GM12878 (cell line): ENCODE measurements around the gene AFF2. TPM values are rescaled to one million over a fixed set of nuclear protein-coding genes. Genes with fewer than 3 reads are reported as not detected.

Source experiments
- CBFB ChIP-seq: IDR thresholded peaks from 2 replicates; pipeline ENCODE4 v1.6.1; 2016; ENCODE audit warnings: antibody characterized with exemption, low read depth
- EED ChIP-seq: sonication (generic); IDR thresholded peaks from 2 replicates; pipeline ENCODE4 v1.6.1; 2016; ENCODE audit warnings: antibody characterized with exemption, low read depth
- GABPA ChIP-seq: IDR thresholded peaks from 2 replicates; pipeline ENCODE4 v1.6.1; 2014; ENCODE audit warnings: antibody characterized with exemption, low read depth, mild to moderate bottlenecking, inconsistent platforms
- GATAD2B ChIP-seq: fragments of 450-650 bp; conservative IDR thresholded peaks from 2 replicates; pipeline ENCODE4 v1.6.1; 2017; ENCODE audit warnings: low read depth, mild to moderate bottlenecking, moderate library complexity
- IKZF1 ChIP-seq: fragments of 450-650 bp; conservative IDR thresholded peaks from 2 replicates; pipeline ENCODE4 v1.6.1; 2017; ENCODE audit warnings: antibody characterized with exemption, mild to moderate bottlenecking
- IRF4 ChIP-seq: IDR thresholded peaks from 2 replicates; pipeline ENCODE4 v1.6.1; 2011; ENCODE audit warnings: low read depth, low read length
- NBN ChIP-seq: fragments of 450-650 bp; IDR thresholded peaks from 2 replicates; pipeline ENCODE4 v1.6.1; 2016
- PAX8 ChIP-seq: fragments of 450-650 bp; IDR thresholded peaks from 2 replicates; pipeline ENCODE4 v1.6.1; 2017; ENCODE audit warnings: mild to moderate bottlenecking, moderate library complexity
- RAD21 ChIP-seq: IDR thresholded peaks from 2 replicates; pipeline ENCODE4 v1.6.1; 2011; ENCODE audit warnings: mild to moderate bottlenecking, low read depth, low read length, moderate library complexity; ENCODE audit not compliant: insufficient read depth
- RFX5 ChIP-seq: IDR thresholded peaks from 2 replicates; pipeline ENCODE4 v1.6.1; 2011; ENCODE audit warnings: low read depth, low read length, improper control_type of control experiment
- SP1 ChIP-seq: IDR thresholded peaks from one replicate; pipeline ENCODE4 v1.6.1; 2011; ENCODE audit warnings: low read depth, low read length
- STAT1 ChIP-seq: fragments of 450-650 bp; conservative IDR thresholded peaks from 2 replicates; pipeline ENCODE4 v1.6.1; 2014; ENCODE audit warnings: antibody characterized with exemption, mild to moderate bottlenecking
- STAT3 ChIP-seq: IDR thresholded peaks from 2 replicates; pipeline ENCODE4 v1.6.1; 2011; ENCODE audit warnings: low read depth, low read length, improper control_type of control experiment
- SUZ12 ChIP-seq: fragments of 200-600 bp; sonication (generic); IDR thresholded peaks from one replicate; pipeline ENCODE4 v1.6.1; 2018; ENCODE audit warnings: antibody characterized with exemption, mild to moderate bottlenecking; ENCODE audit not compliant: unreplicated experiment
- ZBTB33 ChIP-seq: fragments of 450-650 bp; IDR thresholded peaks from 2 replicates; pipeline ENCODE4 v1.6.1; 2017; ENCODE audit warnings: mild to moderate bottlenecking
- polyA plus RNA-seq, 11 experiments: library from polyadenylated mRNA; depleted of rRNA in 4 of 11; unstranded in 6 of 11; stranded (reverse) in 5 of 11; fragments of >200 nt; fragmentation: Nextera tagmentation in 4 of 11; fragmentation: Illumina TruSeq in 1 of 11; extraction: Ambion mirVana in 4 of 11; extraction: Trizol in 1 of 11; gene quantifications; 1 replicate in 1 of 11; 2 replicates in 10 of 11; pipeline versions ENCODE4 v1.2.1 to v1.2.3, GENCODE V29; 2011 to 2016; ENCODE audit warnings: inconsistent platforms in 2 of 11, missing spikeins in 2 of 11, low read depth in 1 of 11
- total RNA-seq, 4 experiments: library from RNA; depleted of rRNA in 3 of 4; stranded (reverse); fragments of >200 nt in 3 of 4; fragmentation: Illumina TruSeq in 1 of 4; extraction: Trizol in 1 of 4; gene quantifications; 2 replicates each; pipeline versions ENCODE4 v1.2.1 to v1.2.3, GENCODE V29; 2013 to 2021
- TF ChIP-seq, protein P1 (sequence below): IDR thresholded peaks from 2 replicates; pipeline ENCODE4 v1.6.1; 2011; ENCODE audit warnings: borderline replicate concordance, low read depth, mild to moderate bottlenecking, moderate library complexity, mixed read lengths, low read length; ENCODE audit not compliant: insufficient read depth; ENCODE audit errors: extremely low read length
- TF ChIP-seq, protein P2 (sequence below): fragments of 450-650 bp; IDR thresholded peaks from 2 replicates; pipeline ENCODE4 v1.6.1; 2017; ENCODE audit warnings: mild to moderate bottlenecking, low read depth, inconsistent platforms; ENCODE audit not compliant: poor library complexity, severe bottlenecking
- TF ChIP-seq, protein P3 (sequence below): fragments of 450-650 bp; IDR thresholded peaks from 2 replicates; pipeline ENCODE4 v1.6.1; 2018; ENCODE audit warnings: mild to moderate bottlenecking, low read depth, moderate library complexity; ENCODE audit not compliant: partially characterized antibody
- TF ChIP-seq, protein P4 (sequence below): IDR thresholded peaks from 2 replicates; pipeline ENCODE4 v1.6.1; 2011; ENCODE audit warnings: borderline replicate concordance, low read depth, mild to moderate bottlenecking, moderate library complexity, low read length; ENCODE audit not compliant: insufficient read depth, poor library complexity, severe bottlenecking
- TF ChIP-seq, protein P5 (sequence below): fragments of 450-650 bp; conservative IDR thresholded peaks from 2 replicates; pipeline ENCODE4 v1.6.1; 2017; ENCODE audit warnings: mild to moderate bottlenecking, moderate library complexity

Gene AFF2
- total and polyA plus RNA-seq, 10 of the 15 experiments (the other 5 are each of a cell fraction or from before 2014, with no cell fraction given), result under 0.01 to 0.03 TPM; not detected in 8

DNA sequence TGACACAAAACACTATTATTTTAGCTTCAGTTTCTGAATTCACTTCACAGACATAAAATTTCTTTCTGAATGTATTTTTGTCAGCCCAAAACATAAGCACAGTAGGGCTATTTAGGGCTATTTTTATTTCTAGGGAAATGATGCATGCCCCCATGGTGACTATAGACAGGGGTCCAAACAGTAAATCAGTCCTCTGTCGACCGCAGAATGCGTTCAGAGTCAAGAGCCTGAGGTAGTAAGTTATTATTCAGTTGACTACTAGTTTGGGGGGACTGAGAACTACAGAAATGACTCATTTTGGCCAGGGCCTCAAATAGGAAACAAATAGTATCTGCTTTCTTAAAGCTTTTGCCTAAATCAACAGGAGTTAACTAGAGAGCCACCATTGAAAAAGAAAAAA lies 414.4 kb downstream of the AFF2 start (continued):
- TF ChIP-seq, protein P1, sequence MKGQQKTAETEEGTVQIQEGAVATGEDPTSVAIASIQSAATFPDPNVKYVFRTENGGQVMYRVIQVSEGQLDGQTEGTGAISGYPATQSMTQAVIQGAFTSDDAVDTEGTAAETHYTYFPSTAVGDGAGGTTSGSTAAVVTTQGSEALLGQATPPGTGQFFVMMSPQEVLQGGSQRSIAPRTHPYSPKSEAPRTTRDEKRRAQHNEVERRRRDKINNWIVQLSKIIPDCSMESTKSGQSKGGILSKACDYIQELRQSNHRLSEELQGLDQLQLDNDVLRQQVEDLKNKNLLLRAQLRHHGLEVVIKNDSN, result no peak
- TF ChIP-seq SUZ12, result no peak
- TF ChIP-seq EED, result 0 out of 2 replicates have a peak, but pooled peaks have one; percentile 24
- TF ChIP-seq STAT3, result no peak
- 0 out of 2 replicates have a peak, but pooled peaks have one; percentile 5 for TF ChIP-seq RAD21
- TF ChIP-seq, protein P2, sequence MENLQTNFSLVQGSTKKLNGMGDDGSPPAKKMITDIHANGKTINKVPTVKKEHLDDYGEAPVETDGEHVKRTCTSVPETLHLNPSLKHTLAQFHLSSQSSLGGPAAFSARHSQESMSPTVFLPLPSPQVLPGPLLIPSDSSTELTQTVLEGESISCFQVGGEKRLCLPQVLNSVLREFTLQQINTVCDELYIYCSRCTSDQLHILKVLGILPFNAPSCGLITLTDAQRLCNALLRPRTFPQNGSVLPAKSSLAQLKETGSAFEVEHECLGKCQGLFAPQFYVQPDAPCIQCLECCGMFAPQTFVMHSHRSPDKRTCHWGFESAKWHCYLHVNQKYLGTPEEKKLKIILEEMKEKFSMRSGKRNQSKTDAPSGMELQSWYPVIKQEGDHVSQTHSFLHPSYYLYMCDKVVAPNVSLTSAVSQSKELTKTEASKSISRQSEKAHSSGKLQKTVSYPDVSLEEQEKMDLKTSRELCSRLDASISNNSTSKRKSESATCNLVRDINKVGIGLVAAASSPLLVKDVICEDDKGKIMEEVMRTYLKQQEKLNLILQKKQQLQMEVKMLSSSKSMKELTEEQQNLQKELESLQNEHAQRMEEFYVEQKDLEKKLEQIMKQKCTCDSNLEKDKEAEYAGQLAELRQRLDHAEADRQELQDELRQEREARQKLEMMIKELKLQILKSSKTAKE, result peak; percentile 66
- TF ChIP-seq, protein P3, sequence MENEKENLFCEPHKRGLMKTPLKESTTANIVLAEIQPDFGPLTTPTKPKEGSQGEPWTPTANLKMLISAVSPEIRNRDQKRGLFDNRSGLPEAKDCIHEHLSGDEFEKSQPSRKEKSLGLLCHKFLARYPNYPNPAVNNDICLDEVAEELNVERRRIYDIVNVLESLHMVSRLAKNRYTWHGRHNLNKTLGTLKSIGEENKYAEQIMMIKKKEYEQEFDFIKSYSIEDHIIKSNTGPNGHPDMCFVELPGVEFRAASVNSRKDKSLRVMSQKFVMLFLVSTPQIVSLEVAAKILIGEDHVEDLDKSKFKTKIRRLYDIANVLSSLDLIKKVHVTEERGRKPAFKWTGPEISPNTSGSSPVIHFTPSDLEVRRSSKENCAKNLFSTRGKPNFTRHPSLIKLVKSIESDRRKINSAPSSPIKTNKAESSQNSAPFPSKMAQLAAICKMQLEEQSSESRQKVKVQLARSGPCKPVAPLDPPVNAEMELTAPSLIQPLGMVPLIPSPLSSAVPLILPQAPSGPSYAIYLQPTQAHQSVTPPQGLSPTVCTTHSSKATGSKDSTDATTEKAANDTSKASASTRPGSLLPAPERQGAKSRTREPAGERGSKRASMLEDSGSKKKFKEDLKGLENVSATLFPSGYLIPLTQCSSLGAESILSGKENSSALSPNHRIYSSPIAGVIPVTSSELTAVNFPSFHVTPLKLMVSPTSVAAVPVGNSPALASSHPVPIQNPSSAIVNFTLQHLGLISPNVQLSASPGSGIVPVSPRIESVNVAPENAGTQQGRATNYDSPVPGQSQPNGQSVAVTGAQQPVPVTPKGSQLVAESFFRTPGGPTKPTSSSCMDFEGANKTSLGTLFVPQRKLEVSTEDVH, result no peak
- peak; percentile 88 for TF ChIP-seq IRF4
- TF ChIP-seq, protein P4, sequence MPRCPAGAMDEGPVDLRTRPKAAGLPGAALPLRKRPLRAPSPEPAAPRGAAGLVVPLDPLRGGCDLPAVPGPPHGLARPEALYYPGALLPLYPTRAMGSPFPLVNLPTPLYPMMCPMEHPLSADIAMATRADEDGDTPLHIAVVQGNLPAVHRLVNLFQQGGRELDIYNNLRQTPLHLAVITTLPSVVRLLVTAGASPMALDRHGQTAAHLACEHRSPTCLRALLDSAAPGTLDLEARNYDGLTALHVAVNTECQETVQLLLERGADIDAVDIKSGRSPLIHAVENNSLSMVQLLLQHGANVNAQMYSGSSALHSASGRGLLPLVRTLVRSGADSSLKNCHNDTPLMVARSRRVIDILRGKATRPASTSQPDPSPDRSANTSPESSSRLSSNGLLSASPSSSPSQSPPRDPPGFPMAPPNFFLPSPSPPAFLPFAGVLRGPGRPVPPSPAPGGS, result peak; percentile 33
- no peak for TF ChIP-seq STAT1
- peak; percentile 26 for TF ChIP-seq SP1
- 0 out of 2 replicates have a peak, but pooled peaks have one; percentile 32 for TF ChIP-seq IKZF1
- no peak for TF ChIP-seq RFX5
- TF ChIP-seq PAX8, result no peak
- peak; percentile 53; the same call in 1 of the 2 replicates for TF ChIP-seq CBFB
- TF ChIP-seq GATAD2B, result no peak
- TF ChIP-seq GABPA, result 0 out of 2 replicates have a peak, but pooled peaks have one; percentile 30
- TF ChIP-seq ZBTB33, result no peak
- TF ChIP-seq, protein P5, sequence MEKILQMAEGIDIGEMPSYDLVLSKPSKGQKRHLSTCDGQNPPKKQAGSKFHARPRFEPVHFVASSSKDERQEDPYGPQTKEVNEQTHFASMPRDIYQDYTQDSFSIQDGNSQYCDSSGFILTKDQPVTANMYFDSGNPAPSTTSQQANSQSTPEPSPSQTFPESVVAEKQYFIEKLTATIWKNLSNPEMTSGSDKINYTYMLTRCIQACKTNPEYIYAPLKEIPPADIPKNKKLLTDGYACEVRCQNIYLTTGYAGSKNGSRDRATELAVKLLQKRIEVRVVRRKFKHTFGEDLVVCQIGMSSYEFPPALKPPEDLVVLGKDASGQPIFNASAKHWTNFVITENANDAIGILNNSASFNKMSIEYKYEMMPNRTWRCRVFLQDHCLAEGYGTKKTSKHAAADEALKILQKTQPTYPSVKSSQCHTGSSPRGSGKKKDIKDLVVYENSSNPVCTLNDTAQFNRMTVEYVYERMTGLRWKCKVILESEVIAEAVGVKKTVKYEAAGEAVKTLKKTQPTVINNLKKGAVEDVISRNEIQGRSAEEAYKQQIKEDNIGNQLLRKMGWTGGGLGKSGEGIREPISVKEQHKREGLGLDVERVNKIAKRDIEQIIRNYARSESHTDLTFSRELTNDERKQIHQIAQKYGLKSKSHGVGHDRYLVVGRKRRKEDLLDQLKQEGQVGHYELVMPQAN, result no peak
- no peak for TF ChIP-seq NBN
